ENCODE measurements around the gene ICE1.
A peak's percentile ranks its signal among the peaks of the same experiment; 100 is the strongest.

Gene ICE1

DNA sequence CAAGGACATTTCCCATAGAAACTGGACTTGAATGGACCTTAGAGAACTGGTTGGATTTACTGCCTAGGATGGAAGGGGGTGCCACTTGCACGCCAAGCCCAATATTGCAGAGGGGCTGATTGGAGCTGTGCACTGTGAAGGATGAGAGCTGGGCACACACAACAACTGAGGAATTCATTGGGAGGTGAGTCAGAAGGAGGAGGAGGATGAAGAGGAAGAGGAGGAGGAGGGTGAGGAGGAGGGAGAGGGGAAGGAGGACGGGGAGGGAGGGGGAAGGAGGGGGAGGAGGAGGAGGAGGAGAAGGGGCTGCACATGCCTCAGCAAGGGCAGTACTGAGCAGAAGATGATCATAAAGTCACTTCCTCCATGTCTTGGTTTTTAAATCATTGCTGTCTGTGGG, 5.7 kb upstream of the ICE1 start:
- H4K91ac ChIP-seq (ENCODE audit: low read depth, low read length, poor library complexity) = no peak overlapping the region
- H3K4me2 ChIP-seq (ENCODE audit: insufficient read depth, low read length, poor library complexity, severe bottlenecking) = no peak overlapping the region
- H3K27me3 ChIP-seq (ENCODE audit: control insufficient read depth in 3 of 3, insufficient read depth in 3 of 3, low read depth in 1 of 3, low read length in 3 of 3) = peaks cover 0 to 2% (median 0%) of the 10 kb centered on the region in 3 experiments
- no peak overlapping the region for H2BK120ac ChIP-seq (ENCODE audit: low read depth, low read length)
- H2BK15ac ChIP-seq (ENCODE audit: low read length) = no peak overlapping the region
- no peak overlapping the region for H3K23ac ChIP-seq (ENCODE audit: low read depth, low read length, poor library complexity)
- H2BK5ac ChIP-seq (ENCODE audit: low read length) = no peak overlapping the region
- no peak for DNase-seq (ENCODE audit: low spot score)
- H3K18ac ChIP-seq (ENCODE audit: low read length) = no peak overlapping the region
- no peaks in the 10 kb centered on the region for H3K79me1 ChIP-seq (ENCODE audit: low read depth, low read length)
- no peak overlapping the region for H2AK5ac ChIP-seq (ENCODE audit: low read depth, low read length)
- peaks cover 0 to 6% of the 10 kb centered on the region in 2 donors for H3K4me1 ChIP-seq (ENCODE audit: control insufficient read depth in 2 of 2, insufficient read depth in 1 of 2, low read depth in 1 of 2, low read length in 2 of 2)
- WGBS, 2 donors (ENCODE audit: extremely low coverage in 2 of 2, insufficient read length in 2 of 2, insufficient replicate concordance in 1 of 2) = no CpG with 5 or more reads among the region's 2 CpGs
- H3K4me3 ChIP-seq (ENCODE audit: low read length in 2 of 2) = no peak overlapping the region
- H3K9ac ChIP-seq (ENCODE audit: low read depth, low read length, poor library complexity) = no peak overlapping the region
- no peaks in the 10 kb centered on the region for H3K36me3 ChIP-seq (replicated peaks in 1 of 2; ENCODE audit: control insufficient read depth in 2 of 2, insufficient read depth in 2 of 2, low read length in 2 of 2)
- no peak overlapping the region for H4K8ac ChIP-seq (ENCODE audit: low read depth, low read length)
- H3K27ac ChIP-seq (replicated peaks; ENCODE audit: low read length) = no peak overlapping the region
- no peak overlapping the region for H2AFZ ChIP-seq (ENCODE audit: low read length)
- no peak overlapping the region for H3K4ac ChIP-seq (ENCODE audit: low read length)
- H3K14ac ChIP-seq (ENCODE audit: low read length) = no peak overlapping the region
- H2BK12ac ChIP-seq (ENCODE audit: low read length) = no peak overlapping the region
- H3K9me3 ChIP-seq (replicated peaks in 1 of 2; ENCODE audit: control insufficient read depth in 2 of 2, insufficient read depth in 1 of 2, low read depth in 1 of 2, low read length in 2 of 2) = no peaks in the 10 kb centered on the region

DNA sequence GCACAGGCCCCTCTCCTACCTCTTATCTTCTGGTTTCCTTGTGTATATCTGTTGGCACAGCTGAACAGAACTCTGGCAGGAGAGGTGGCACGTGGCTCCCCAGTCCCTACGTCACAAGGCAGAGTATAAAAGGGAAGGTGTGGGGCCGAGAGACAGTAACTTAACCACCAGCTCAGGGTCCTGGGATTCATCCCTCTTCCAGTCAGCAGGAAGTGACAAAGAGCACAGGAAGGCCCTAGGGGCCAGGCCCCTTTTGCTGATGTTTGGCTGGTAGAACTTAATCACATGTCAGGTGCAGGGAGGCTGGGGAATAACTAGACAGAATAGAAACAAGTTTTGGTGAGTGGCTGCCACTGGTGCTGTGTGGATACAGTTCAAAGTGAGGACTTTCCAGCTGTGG, 4.5 kb upstream of the ICE1 start:
- Histone ChIP-seq H2BK5ac (ENCODE audit: low read length) (no peak overlapping the region), H3K4me2 (ENCODE audit: insufficient read depth, low read length, poor library complexity, severe bottlenecking) (no peak overlapping the region), H3K36me3 (replicated peaks in 1 of 2; ENCODE audit: control insufficient read depth in 2 of 2, insufficient read depth in 2 of 2, low read length in 2 of 2) (no peaks in the 10 kb centered on the region), H2AK5ac (ENCODE audit: low read depth, low read length) (peak overlapping the region; percentile 76), H3K9me3 (replicated peaks in 1 of 2; ENCODE audit: control insufficient read depth in 2 of 2, insufficient read depth in 1 of 2, low read depth in 1 of 2, low read length in 2 of 2) (no peaks in the 10 kb centered on the region), H4K8ac (ENCODE audit: low read depth, low read length) (no peak overlapping the region), H3K14ac (ENCODE audit: low read length) (no peak overlapping the region), H3K9ac (ENCODE audit: low read depth, low read length, poor library complexity) (peak overlapping the region; percentile 3), H3K18ac (ENCODE audit: low read length) (no peak overlapping the region), H3K4ac (ENCODE audit: low read length) (no peak overlapping the region), H3K4me1 (ENCODE audit: control insufficient read depth in 2 of 2, insufficient read depth in 1 of 2, low read depth in 1 of 2, low read length in 2 of 2) (peaks cover 0 to 6% of the 10 kb centered on the region in 2 donors), H2BK12ac (ENCODE audit: low read length) (no peak overlapping the region), H3K4me3 (ENCODE audit: low read length in 2 of 2) (no peak overlapping the region), H2AFZ (ENCODE audit: low read length) (no peak overlapping the region), H3K23ac (ENCODE audit: low read depth, low read length, poor library complexity) (no peak overlapping the region), H3K79me1 (ENCODE audit: low read depth, low read length) (no peaks in the 10 kb centered on the region), H3K27ac (replicated peaks; ENCODE audit: low read length) (no peak overlapping the region), H2BK15ac (ENCODE audit: low read length) (peak overlapping the region; percentile 60), H4K91ac (ENCODE audit: low read depth, low read length, poor library complexity) (no peak overlapping the region), H2BK120ac (ENCODE audit: low read depth, low read length) (no peak overlapping the region), H3K27me3 (ENCODE audit: control insufficient read depth in 3 of 3, insufficient read depth in 3 of 3, low read depth in 1 of 3, low read length in 3 of 3) (peaks cover 0 to 2% (median 0%) of the 10 kb centered on the region in 3 experiments)
- DNase-seq (ENCODE audit: low spot score) = no peak
- WGBS, 2 donors (ENCODE audit: extremely low coverage in 2 of 2, insufficient read length in 2 of 2, insufficient replicate concordance in 1 of 2) = no CpG with 5 or more reads among the region's 3 CpGs

DNA sequence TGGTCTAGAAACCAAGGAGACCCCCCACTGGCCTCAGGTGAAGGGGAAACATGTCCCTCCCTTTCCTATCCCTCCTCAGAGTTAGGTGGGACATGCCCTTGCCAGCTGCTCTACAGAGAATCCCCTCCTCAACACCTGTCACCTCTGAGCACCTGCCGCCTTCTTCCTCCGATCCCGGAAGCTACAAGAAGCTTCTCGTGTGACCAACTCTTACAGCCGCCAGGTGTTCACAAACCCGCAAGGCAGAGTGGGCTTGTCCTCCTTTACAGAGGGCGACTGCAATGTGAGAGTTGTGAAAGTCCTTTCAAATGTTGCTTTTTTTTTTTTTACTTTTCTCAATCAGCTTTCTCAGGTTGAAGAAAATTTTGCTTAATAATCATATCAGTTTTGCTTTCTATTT, 3.7 kb upstream of the ICE1 start:
- no peak for DNase-seq (ENCODE audit: low spot score)
- H3K79me1 ChIP-seq (ENCODE audit: low read depth, low read length) = no peaks in the 10 kb centered on the region
- no peak overlapping the region for H3K4me2 ChIP-seq (ENCODE audit: insufficient read depth, low read length, poor library complexity, severe bottlenecking)
- H2BK5ac ChIP-seq (ENCODE audit: low read length) = no peak overlapping the region
- H3K27ac ChIP-seq (replicated peaks; ENCODE audit: low read length) = no peak overlapping the region
- H3K9ac ChIP-seq (ENCODE audit: low read depth, low read length, poor library complexity) = no peak overlapping the region
- H3K18ac ChIP-seq (ENCODE audit: low read length) = no peak overlapping the region
- no peak overlapping the region for H3K14ac ChIP-seq (ENCODE audit: low read length)
- no peak overlapping the region for H4K91ac ChIP-seq (ENCODE audit: low read depth, low read length, poor library complexity)
- no peak overlapping the region for H2BK12ac ChIP-seq (ENCODE audit: low read length)
- no peaks in the 10 kb centered on the region for H3K9me3 ChIP-seq (replicated peaks in 1 of 2; ENCODE audit: control insufficient read depth in 2 of 2, insufficient read depth in 1 of 2, low read depth in 1 of 2, low read length in 2 of 2)
- H3K23ac ChIP-seq (ENCODE audit: low read depth, low read length, poor library complexity) = no peak overlapping the region
- H2BK15ac ChIP-seq (ENCODE audit: low read length) = no peak overlapping the region
- H2AFZ ChIP-seq (ENCODE audit: low read length) = no peak overlapping the region
- WGBS, 2 donors (ENCODE audit: extremely low coverage in 2 of 2, insufficient read length in 2 of 2, insufficient replicate concordance in 1 of 2) = no CpG with 5 or more reads among the region's 7 CpGs
- H3K4me1 ChIP-seq (ENCODE audit: control insufficient read depth in 2 of 2, insufficient read depth in 1 of 2, low read depth in 1 of 2, low read length in 2 of 2) = peaks cover 2 to 11% of the 10 kb centered on the region in 2 donors
- H4K8ac ChIP-seq (ENCODE audit: low read depth, low read length) = no peak overlapping the region
- H3K27me3 ChIP-seq (ENCODE audit: control insufficient read depth in 3 of 3, insufficient read depth in 3 of 3, low read depth in 1 of 3, low read length in 3 of 3) = peaks cover 0 to 2% (median 0%) of the 10 kb centered on the region in 3 experiments
- no peak overlapping the region for H3K4ac ChIP-seq (ENCODE audit: low read length)
- no peak overlapping the region for H3K4me3 ChIP-seq (ENCODE audit: low read length in 2 of 2)
- no peak overlapping the region for H2AK5ac ChIP-seq (ENCODE audit: low read depth, low read length)
- H3K36me3 ChIP-seq (replicated peaks in 1 of 2; ENCODE audit: control insufficient read depth in 2 of 2, insufficient read depth in 2 of 2, low read length in 2 of 2) = no peaks in the 10 kb centered on the region
- H2BK120ac ChIP-seq (ENCODE audit: low read depth, low read length) = no peak overlapping the region

DNA sequence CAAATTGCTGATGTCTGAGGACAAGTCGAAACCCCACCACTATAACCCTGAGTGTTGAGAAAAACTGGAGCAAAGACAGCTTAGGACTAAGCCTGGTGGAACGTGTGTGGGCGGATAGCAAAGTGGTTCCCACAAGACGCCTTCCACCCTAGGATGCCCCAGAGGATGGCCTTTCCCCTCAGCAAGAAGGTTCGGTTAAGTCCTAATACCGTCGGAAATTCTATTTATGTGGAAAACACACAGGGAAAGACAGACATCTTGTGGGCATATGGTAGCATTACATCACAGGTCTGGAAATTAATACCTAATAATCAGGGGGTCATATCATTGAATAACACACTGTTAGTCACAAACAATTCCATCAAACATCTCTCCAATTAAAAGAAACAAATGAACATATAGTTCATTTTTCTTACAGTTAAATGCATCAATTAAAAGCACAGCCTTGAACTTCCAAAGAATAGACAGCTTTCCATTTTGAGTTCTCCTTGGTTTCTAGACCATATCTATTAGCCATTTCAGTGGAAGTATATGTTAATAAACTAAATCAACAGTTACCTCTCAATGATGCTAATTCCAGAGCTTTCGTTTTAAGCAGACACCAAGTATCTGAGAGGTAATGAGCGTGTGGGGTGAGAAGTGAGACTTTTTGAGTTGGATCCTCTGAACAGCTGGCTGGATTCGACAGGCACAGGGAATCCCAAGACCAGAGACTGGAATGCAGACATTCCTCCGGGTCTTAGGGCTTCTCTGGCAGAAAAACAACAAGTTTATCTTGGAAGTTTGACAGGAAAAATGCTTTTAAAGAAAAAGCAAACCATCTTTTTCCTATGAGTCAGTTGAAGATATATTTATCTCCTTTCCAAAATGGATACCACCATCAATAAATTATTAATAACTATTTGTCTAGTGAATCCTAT, 2.9 kb upstream of the ICE1 start:
- Histone ChIP-seq H3K27me3 (ENCODE audit: control insufficient read depth in 3 of 3, insufficient read depth in 3 of 3, low read depth in 1 of 3, low read length in 3 of 3) (peaks cover 0 to 2% (median 0%) of the 10 kb centered on the region in 3 experiments), H4K8ac (ENCODE audit: low read depth, low read length) (no peak overlapping the region), H3K23ac (ENCODE audit: low read depth, low read length, poor library complexity) (no peak overlapping the region), H2BK15ac (ENCODE audit: low read length) (no peak overlapping the region), H3K9me3 (replicated peaks in 1 of 2; ENCODE audit: control insufficient read depth in 2 of 2, insufficient read depth in 1 of 2, low read depth in 1 of 2, low read length in 2 of 2) (no peaks in the 10 kb centered on the region), H3K4me3 (ENCODE audit: low read length in 2 of 2) (no peak overlapping the region), H3K36me3 (replicated peaks in 1 of 2; ENCODE audit: control insufficient read depth in 2 of 2, insufficient read depth in 2 of 2, low read length in 2 of 2) (peaks cover 0 to under 1% of the 10 kb centered on the region in 2 donors), H3K14ac (ENCODE audit: low read length) (no peak overlapping the region), H2BK12ac (ENCODE audit: low read length) (no peak overlapping the region), H3K79me1 (ENCODE audit: low read depth, low read length) (no peaks in the 10 kb centered on the region), H3K4me2 (ENCODE audit: insufficient read depth, low read length, poor library complexity, severe bottlenecking) (no peak overlapping the region), H4K91ac (ENCODE audit: low read depth, low read length, poor library complexity) (no peak overlapping the region), H2AFZ (ENCODE audit: low read length) (peak overlapping the region; percentile 56), H3K4ac (ENCODE audit: low read length) (no peak overlapping the region), H2BK5ac (ENCODE audit: low read length) (no peak overlapping the region), H2BK120ac (ENCODE audit: low read depth, low read length) (no peak overlapping the region), H2AK5ac (ENCODE audit: low read depth, low read length) (no peak overlapping the region), H3K27ac (replicated peaks; ENCODE audit: low read length) (no peak overlapping the region), H3K18ac (ENCODE audit: low read length) (no peak overlapping the region), H3K4me1 (ENCODE audit: control insufficient read depth in 2 of 2, insufficient read depth in 1 of 2, low read depth in 1 of 2, low read length in 2 of 2) (peaks cover 6 to 13% of the 10 kb centered on the region in 2 donors), H3K9ac (ENCODE audit: low read depth, low read length, poor library complexity) (no peak overlapping the region)
- peak; percentile 27 for DNase-seq (ENCODE audit: low spot score)
- no CpG with 5 or more reads among the region's 11 CpGs for WGBS, 2 donors (ENCODE audit: extremely low coverage in 2 of 2, insufficient read length in 2 of 2, insufficient replicate concordance in 1 of 2)

Measured in neuronal stem cell (in vitro differentiated cells).